CD4-positive, alpha-beta T cell treated with Interleukin-6 at 100 ng/mL for 8 hours (primary cell): ENCODE results near the gene ZGPAT.
"Not testable (repeated sequence)": the region's sequence is repeated elsewhere in the genome, so short reads cannot be mapped to it uniquely, and the experiment has no call there.

Experiments
- DNase-seq: peaks from one replicate; pipeline ENCODE4 v3.0.0-alpha.2; 2020; ENCODE audit warnings: mixed read lengths, low spot score

The ZGPAT gene

GRCh38 chr20:63707558-63708300, at the start of gene ZGPAT, which contains the start of gene ARFRP1:
Gene ZGPAT (plus strand): TSS chr20:63708039. CDS start chr20:63708581, 542 bp downstream.
Gene ARFRP1 (minus strand): TSS chr20:63707976. CDS start chr20:63707091, 885 bp downstream.
- peak; percentile 86 for DNase-seq

- no peak for DNase-seq
Measured at GRCh38 chr20:63658749-63659187, 49.1 kb upstream of the ZGPAT start.

GRCh38 chr20:63659370-63659769, 48.5 kb upstream of the ZGPAT start:
- no peak for DNase-seq

GRCh38 chr20:63660174-63660573, 47.7 kb upstream of the ZGPAT start:
- not testable (repeated sequence) for DNase-seq

- DNase-seq: no peak
Measured at GRCh38 chr20:63660622-63661021, 47.2 kb upstream of the ZGPAT start.

GRCh38 chr20:63661108-63661507, 46.7 kb upstream of the ZGPAT start:
- DNase-seq: no peak

GRCh38 chr20:63661959-63662812, 45.7 kb upstream of the ZGPAT start:
- no peak for DNase-seq

GRCh38 chr20:63662813-63663189, 45.0 kb upstream of the ZGPAT start:
- DNase-seq: no peak

- DNase-seq: no peak
Measured at GRCh38 chr20:63663332-63664066, 44.3 kb upstream of the ZGPAT start.

GRCh38 chr20:63664143-63664851, 43.5 kb upstream of the ZGPAT start:
- no peak for DNase-seq

GRCh38 chr20:63664861-63665594, 42.8 kb upstream of the ZGPAT start:
- DNase-seq: no peak

GRCh38 chr20:63665708-63666107, 42.1 kb upstream of the ZGPAT start:
- DNase-seq: no peak

- DNase-seq: no peak
Measured at GRCh38 chr20:63667858-63668257, 40.0 kb upstream of the ZGPAT start.

- DNase-seq: no peak
Measured at GRCh38 chr20:63668351-63668750, 39.5 kb upstream of the ZGPAT start.

- DNase-seq: not testable (repeated sequence)
Measured at GRCh38 chr20:63671695-63672094, 36.1 kb upstream of the ZGPAT start.

GRCh38 chr20:63672666-63673065, 35.2 kb upstream of the ZGPAT start:
- DNase-seq: no peak

GRCh38 chr20:63673951-63674350, 33.9 kb upstream of the ZGPAT start:
- DNase-seq: no peak

GRCh38 chr20:63675681-63676368, 32.0 kb upstream of the ZGPAT start:
- DNase-seq: no peak

- DNase-seq: no peak
Measured at GRCh38 chr20:63678071-63678470, 29.8 kb upstream of the ZGPAT start.
